NCI-H1694 (cell line): ENCODE measurements around the gene COL4A3.
"Not testable (repeated sequence)": the region's sequence is repeated elsewhere in the genome, so short reads cannot be mapped to it uniquely, and the experiment has no call there.

ENCODE experiments used
- DNase-seq: peaks from one replicate; lab custom pipeline; 2025; lab: John Stamatoyannopoulos, UW

COL4A3 gene

GRCh38 chr2:227154986-227155774 is 9.2 kb upstream of the COL4A3 start:
- DNase-seq = no peak

GRCh38 chr2:227160164-227160563 is 4.3 kb upstream of the COL4A3 start:
- DNase-seq = no peak

DNA sequence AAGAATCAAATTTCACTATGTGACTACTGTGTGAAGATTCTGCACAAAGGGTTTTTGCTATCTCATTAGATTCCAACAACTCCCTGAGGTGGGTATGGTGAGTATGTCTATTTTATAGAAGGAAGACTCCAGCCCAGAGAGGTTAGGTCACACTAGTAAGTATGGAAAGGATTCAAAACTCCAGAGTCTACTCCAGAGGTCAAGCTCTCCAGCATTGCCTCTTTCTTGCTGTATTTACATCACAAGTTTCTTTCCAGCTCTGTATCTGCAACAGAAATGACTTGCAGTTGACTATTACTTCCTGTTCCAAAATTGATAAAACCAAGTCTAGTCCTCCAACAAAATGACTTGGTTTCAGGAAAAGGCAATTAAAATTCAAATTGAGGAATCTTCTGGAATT is 2.5 kb upstream of the COL4A3 start:
- no peak for DNase-seq

DNA sequence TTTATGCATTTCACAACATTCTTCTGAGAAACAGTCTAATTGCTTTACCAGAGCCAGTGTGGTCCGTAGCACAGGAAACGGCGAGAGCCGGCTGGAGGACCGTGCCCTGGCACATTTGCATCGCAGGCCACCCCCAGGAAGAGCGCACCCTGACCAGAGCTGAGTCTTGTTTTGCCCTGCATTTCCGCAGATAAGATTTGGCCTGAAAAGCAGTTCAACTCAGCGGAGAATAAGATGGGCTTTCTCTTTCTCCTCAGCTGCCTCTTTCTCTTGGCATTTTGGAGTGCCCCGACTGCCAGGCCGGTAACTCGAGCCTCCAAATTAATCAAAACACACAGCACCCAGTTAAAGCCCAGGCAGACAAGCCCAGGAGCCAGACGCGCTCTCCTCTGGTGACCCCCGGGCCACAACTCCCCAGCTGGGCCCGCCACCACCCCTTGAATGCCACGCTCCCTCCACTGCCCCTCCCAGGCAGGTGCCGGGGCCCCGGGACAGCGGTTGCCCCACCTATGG is 883 bp upstream of the COL4A3 start:
- no peak for DNase-seq

DNA sequence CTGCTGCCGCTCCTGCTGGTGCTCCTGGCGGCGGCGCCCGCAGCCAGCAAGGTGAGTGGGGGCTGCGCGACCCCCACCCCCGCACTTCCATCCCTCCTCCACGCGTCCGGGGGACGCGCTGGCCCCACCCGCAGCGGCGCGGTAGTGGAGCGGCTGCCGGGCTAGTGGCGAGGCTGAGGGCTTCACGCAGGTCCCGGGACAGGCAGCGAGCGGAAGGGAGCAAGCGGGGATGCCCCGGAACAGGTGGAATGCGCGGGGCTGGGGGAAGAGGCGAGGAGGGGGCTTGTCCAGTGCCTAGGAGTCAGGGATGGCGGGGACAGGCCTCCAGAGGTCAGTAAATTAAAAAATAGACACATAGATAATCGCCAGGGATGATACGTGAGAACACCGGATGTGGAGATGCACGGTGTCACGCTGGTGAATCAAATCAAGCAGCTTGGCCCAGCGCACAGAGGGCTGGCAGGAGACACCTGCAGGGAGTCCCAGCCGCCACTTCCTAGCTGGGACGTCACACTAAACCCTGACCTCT is 403 bp downstream of the COL4A3 start:
- DNase-seq = no peak

DNA sequence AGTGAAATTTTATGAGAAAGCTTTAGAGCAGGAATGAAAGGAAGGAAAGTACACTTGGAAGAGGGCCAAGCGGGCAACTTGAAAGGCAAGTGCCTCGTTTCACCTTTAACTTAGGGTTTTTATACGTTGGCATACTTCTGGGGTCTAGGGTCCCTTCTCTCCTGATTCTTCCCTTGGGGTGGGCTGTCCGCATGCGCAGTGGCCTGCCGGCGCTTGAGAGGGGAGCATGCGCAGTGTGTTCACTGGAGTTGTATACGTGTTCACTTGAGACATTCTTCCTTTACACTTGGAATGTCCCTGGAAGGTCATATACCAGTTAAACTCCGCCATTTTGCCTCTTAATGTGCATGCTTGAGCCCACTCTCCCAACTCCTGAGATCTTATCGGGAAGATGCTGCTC is 7.4 kb downstream of the COL4A3 start:
- not testable (repeated sequence) for DNase-seq

GRCh38 chr2:227177592-227178336 is 13.3 kb downstream of the COL4A3 start:
- no peak for DNase-seq

GRCh38 chr2:227179988-227180685 is 15.7 kb downstream of the COL4A3 start:
- DNase-seq = no peak

DNA sequence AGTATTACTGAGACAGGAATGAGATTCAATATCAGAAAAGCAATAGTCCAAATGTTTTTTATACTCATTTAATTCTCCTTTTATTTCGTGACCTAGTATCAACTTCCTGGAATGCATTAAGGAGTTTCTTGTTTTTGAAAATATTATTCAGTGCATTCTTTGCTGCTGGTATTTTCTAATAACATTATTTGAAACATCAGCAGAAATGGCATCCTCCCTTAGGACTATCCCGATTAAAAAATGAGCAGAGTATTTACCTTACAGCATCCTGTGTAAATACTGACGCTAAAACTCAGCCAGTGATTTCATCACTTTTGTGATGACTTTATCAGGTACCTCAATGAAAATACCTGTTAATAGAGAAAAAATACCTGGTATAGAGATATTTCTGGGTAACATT is 16.3 kb downstream of the COL4A3 start:
- no peak for DNase-seq

DNA sequence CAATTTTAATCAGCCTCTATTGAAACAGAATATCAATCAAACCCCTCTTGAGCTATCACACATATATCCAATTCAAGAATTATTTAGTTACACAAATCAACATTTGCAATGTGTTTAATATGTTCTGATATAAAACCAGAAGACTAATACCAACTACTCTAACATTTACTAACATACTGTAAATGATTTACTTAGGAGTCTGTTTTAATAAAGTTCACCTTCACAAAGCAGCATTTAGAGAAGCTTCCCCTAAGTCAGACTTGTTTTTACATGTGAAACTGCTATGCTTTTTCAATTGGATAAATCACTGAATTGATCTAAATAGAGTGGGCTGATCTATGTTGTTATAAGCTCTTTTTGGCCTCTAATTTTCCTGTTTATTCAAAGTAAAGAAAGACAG is 18.3 kb downstream of the COL4A3 start:
- no peak for DNase-seq

GRCh38 chr2:227183657-227184367 is 19.4 kb downstream of the COL4A3 start:
- DNase-seq = no peak

DNA sequence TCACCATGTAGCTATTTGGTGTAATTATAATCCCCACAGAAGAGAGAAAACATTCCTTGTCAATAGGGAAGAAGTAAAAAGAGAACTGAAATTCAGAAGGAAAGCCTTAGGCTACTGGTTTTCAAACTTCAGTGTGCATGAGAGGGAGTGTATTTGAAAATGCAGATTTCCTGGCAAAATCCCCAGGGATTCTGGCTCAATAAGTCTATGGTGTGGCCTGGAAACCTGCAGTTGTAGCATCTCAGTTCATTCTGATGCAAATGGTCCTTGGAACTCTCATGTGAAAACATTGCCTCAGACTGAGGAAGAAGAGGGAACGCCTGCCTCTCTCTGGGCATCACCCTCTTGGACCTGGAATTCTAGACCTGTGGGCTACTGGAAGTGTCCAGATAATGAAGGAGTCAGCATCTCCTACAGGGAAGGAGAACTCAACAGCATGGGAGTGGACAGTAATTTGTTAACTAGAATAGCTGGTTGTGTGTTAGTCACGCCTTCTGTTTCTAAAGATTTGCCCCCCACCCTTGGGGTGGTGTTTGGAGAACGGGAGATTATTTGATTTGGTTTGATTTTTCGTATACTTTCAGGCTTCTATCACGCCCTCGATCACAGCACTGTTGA is 21.3 kb downstream of the COL4A3 start:
- no peak for DNase-seq

- no peak for DNase-seq
Observed at GRCh38 chr2:227186751-227187150, 22.3 kb downstream of the COL4A3 start.

DNA sequence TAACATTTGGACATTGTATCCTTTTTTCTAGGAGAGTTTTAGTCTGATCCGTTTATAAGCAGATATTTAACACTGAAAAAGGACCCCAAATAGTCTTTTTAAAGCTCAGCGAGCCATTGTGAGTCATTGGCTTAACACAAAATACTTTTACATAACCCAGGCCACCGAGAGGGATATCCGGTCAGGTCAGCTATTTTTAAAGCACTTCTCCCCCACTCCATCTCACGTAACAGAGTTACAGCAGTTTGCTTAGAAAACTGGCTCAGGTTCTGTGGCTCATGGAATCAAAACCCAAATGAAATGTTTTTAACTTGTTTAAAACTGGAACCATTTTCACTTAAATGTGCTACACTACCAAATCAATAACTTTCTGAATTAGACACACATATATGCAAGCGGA is 23.9 kb downstream of the COL4A3 start:
- no peak for DNase-seq

DNA sequence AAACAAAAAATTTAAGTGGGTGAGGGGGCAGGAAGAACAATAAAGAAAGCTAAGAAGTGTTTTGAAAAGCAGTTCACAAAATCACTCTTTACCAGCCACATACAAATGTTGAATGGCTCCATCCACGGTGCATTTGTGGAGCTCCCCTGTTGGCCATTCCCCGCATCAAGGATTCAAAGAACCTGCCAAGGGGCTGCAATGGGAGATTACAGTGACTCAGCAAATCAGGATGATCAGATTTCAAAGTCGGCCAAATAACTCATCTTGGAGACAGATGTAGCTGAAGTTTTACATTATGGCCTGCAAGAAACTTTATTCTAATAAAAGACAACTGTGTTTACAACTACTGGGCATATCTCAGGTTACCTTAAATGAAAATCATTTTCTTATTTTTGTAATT is 26.9 kb downstream of the COL4A3 start:
- no peak for DNase-seq

GRCh38 chr2:227192491-227192890 is 28.1 kb downstream of the COL4A3 start:
- no peak for DNase-seq

- DNase-seq = no peak
Observed at GRCh38 chr2:227194219-227194618, 29.8 kb downstream of the COL4A3 start.

- DNase-seq = no peak
Observed at GRCh38 chr2:227198866-227199265, 34.4 kb downstream of the COL4A3 start.

DNA sequence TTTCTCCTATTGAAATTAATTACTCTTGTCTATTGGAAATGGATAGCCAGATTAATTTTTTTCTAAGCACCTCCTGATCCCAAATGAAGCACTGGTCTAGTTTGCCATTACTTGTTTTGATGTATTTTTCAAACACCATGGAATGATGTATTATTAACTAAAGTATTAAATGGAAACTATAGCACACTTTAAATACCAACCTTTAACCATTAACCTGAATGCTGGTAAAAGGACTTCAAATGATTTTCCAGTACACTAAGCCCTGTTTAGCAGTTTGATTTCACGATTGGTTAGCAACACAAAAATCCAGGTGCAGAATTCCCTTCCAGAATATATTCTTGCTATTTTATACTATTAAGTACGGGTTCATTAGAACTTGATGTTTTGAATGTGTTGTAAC is 37.3 kb downstream of the COL4A3 start:
- DNase-seq = no peak

DNA sequence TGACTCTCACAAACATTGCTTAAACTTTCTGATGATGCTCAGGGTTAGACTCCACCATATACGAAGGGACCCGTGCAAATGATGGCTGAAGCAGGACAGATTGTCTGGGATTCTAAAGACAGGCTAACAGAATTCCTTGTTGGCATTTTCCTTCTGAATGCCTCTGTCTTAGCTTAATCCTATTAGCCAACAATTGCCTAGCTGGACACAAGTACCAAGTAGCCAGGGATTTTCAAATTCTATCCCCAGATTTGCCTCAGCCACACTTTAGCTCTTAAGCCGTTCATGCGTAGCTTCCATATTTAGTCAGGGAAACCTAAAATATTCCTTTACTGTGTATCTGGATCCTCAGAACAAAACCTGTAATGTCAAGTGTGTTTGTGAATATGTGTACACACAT is 40.0 kb downstream of the COL4A3 start:
- DNase-seq = no peak

DNA sequence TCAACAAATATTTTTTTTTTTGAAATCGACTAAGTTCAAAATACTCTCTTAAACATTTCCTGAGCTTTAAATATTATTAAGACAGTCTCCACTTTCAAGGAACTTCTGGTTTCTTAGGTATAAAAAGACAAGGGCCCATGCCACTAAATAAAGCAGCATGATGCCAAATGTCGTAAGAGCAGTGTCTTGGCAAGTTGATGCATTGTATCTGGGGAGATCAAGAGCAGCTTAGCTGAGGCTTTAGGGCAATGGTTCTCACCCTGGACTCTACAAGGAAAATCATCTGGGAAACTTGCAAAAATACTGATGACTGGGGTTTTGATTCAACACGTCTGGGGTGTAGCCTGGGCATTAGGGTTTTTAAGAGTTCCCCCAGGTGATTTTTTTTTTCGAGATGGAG is 41.3 kb downstream of the COL4A3 start:
- no peak for DNase-seq
